HUES6 (cell line): ENCODE measurements around the gene SPINT1.

Experiments used
- H3K27ac ChIP-seq: 2 replicates; pipeline ENCODE4 v1.7.0; 2013; ENCODE audit warnings: low read depth, mild to moderate bottlenecking, low read length, inconsistent platforms
- H3K27me3 ChIP-seq: 2 replicates; pipeline ENCODE4 v1.6.1; 2013; ENCODE audit warnings: low read length; ENCODE audit not compliant: control insufficient read depth, insufficient read depth
- H3K36me3 ChIP-seq: 2 replicates; pipeline ENCODE4 v1.6.1; 2013; ENCODE audit warnings: low read length; ENCODE audit not compliant: control insufficient read depth, insufficient read depth
- H3K4me1 ChIP-seq: 2 replicates; pipeline ENCODE4 v1.6.1; 2013; ENCODE audit warnings: low read length; ENCODE audit not compliant: control insufficient read depth, insufficient read depth
- H3K4me3 ChIP-seq: 2 replicates; pipeline ENCODE4 v1.5.1; 2013; ENCODE audit warnings: low read depth, low read length
- H3K9ac ChIP-seq: one replicate; pipeline ENCODE4 v1.6.1; 2013; ENCODE audit warnings: mild to moderate bottlenecking, low read length
- H3K9me3 ChIP-seq: 2 replicates; pipeline ENCODE4 v1.6.1; 2013; ENCODE audit warnings: low read depth, low read length; ENCODE audit not compliant: control insufficient read depth, insufficient read depth

SPINT1 gene

GRCh38 chr15:40893733-40894680 is 50.2 kb downstream of the SPINT1 start, which contains the start of gene VPS18:
Gene VPS18 (plus strand): TSS chr15:40894450. CDS start chr15:40894769, 319 bp downstream.
- no peaks in the 10 kb centered on the region for H3K9me3 ChIP-seq
- H3K36me3 ChIP-seq, result peaks cover 25% of the 10 kb centered on the region
- peaks cover 16% of the 10 kb centered on the region for H3K27me3 ChIP-seq
- peak within 1 kb of the TSS; percentile 53; the same call in 1 of the 2 replicates for H3K27ac ChIP-seq
- H3K9ac ChIP-seq, result peak within 1 kb of the TSS; percentile 84
- peaks cover 6% of the 10 kb centered on the region for H3K4me1 ChIP-seq
- H3K4me3 ChIP-seq, result peak within 1 kb of the TSS; percentile 90

- peak overlapping the region; percentile 84 for H3K9ac ChIP-seq
- peaks cover 16% of the 10 kb centered on the region for H3K27me3 ChIP-seq
- H3K9me3 ChIP-seq, result no peaks in the 10 kb centered on the region
- H3K36me3 ChIP-seq, result peaks cover 33% of the 10 kb centered on the region
- peak overlapping the region; percentile 90 for H3K4me3 ChIP-seq
- H3K27ac ChIP-seq, result peak overlapping the region; percentile 53; the same call in 1 of the 2 replicates
- H3K4me1 ChIP-seq, result peaks cover 6% of the 10 kb centered on the region
Observed at GRCh38 chr15:40894681-40895448, 51.0 kb downstream of the SPINT1 start.

GRCh38 chr15:40899536-40900207 is 55.8 kb downstream of the SPINT1 start:
- Histone ChIP-seq H3K27ac (no peak overlapping the region), H3K9me3 (no peaks in the 10 kb centered on the region), H3K36me3 (peaks cover 69% of the 10 kb centered on the region), H3K27me3 (no peaks in the 10 kb centered on the region), H3K4me1 (peaks cover 6% of the 10 kb centered on the region), H3K4me3 (no peak overlapping the region), H3K9ac (no peak overlapping the region)

- peaks cover 3% of the 10 kb centered on the region for H3K4me1 ChIP-seq
- H3K9ac ChIP-seq, result no peak overlapping the region
- no peaks in the 10 kb centered on the region for H3K9me3 ChIP-seq
- H3K27me3 ChIP-seq, result no peaks in the 10 kb centered on the region
- H3K27ac ChIP-seq, result no peak overlapping the region
- H3K36me3 ChIP-seq, result peaks cover 71% of the 10 kb centered on the region
- H3K4me3 ChIP-seq, result no peak overlapping the region
Observed at GRCh38 chr15:40900256-40901052, 56.6 kb downstream of the SPINT1 start.

GRCh38 chr15:40901053-40901443 is 57.2 kb downstream of the SPINT1 start:
- no peak overlapping the region for H3K9ac ChIP-seq
- H3K27me3 ChIP-seq, result no peaks in the 10 kb centered on the region
- H3K4me1 ChIP-seq, result no peaks in the 10 kb centered on the region; the same call in 1 of the 2 replicates
- H3K9me3 ChIP-seq, result no peaks in the 10 kb centered on the region
- no peak overlapping the region for H3K27ac ChIP-seq
- H3K4me3 ChIP-seq, result no peak overlapping the region
- peaks cover 66% of the 10 kb centered on the region for H3K36me3 ChIP-seq

- no peak overlapping the region for H3K4me3 ChIP-seq
- H3K9ac ChIP-seq, result no peak overlapping the region
- peaks cover 6% of the 10 kb centered on the region; the same call in 1 of the 2 replicates for H3K4me1 ChIP-seq
- H3K36me3 ChIP-seq, result peaks cover 56% of the 10 kb centered on the region
- no peak overlapping the region for H3K27ac ChIP-seq
- no peaks in the 10 kb centered on the region for H3K9me3 ChIP-seq
- no peaks in the 10 kb centered on the region for H3K27me3 ChIP-seq
Observed at GRCh38 chr15:40902605-40903561, 59.0 kb downstream of the SPINT1 start.

- no peaks in the 10 kb centered on the region for H3K27me3 ChIP-seq
- no peak overlapping the region for H3K27ac ChIP-seq
- H3K4me1 ChIP-seq, result peaks cover 6% of the 10 kb centered on the region
- peaks cover 40% of the 10 kb centered on the region for H3K36me3 ChIP-seq
- H3K4me3 ChIP-seq, result no peak overlapping the region
- H3K9me3 ChIP-seq, result no peaks in the 10 kb centered on the region
- no peak overlapping the region for H3K9ac ChIP-seq
Observed at GRCh38 chr15:40904552-40905201, 60.8 kb downstream of the SPINT1 start.

GRCh38 chr15:40906091-40906990 is 62.5 kb downstream of the SPINT1 start:
- H3K9ac ChIP-seq, result no peak overlapping the region

More at GRCh38 chr15:40906091-40906990, 62.5 kb downstream of the SPINT1 start:
- no peaks in the 10 kb centered on the region for H3K27me3 ChIP-seq
- H3K4me3 ChIP-seq, result peak overlapping the region; percentile 58
- no peaks in the 10 kb centered on the region for H3K9me3 ChIP-seq
- H3K27ac ChIP-seq, result no peak overlapping the region
- H3K4me1 ChIP-seq, result peaks cover 17% of the 10 kb centered on the region
- peaks cover 25% of the 10 kb centered on the region for H3K36me3 ChIP-seq
